ENCODE measurements around the gene SUGCT.

DNA sequence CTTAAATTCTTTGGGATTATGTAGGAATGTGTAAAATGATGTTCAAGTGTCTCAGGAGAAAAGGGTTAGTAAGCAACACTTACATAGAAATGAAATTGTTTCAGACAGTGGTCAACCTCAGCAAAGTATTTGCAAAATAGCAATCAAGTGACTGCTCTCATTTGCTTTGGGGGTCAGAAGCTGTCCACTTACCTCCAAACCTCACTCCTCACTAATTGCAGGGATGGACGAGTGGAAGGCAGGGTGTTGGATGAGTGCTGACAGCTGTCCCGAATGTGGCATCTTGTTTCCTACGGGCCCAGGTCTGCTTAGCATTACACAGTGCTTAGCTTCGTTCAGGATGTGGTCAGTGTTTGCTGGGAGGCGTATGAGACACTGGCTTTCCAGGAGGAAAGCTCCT lies 437.0 kb downstream of the SUGCT start:
- TF ChIP-seq NFYB (CRISPR knock-in tag; conservative IDR thresholded peaks at IDR 0.05; ENCODE audit: low read depth) (no peak), GABPB1 (CRISPR knock-in tag; IDR thresholded peaks at IDR 0.05) (no peak), CREB1 (CRISPR knock-in tag; IDR thresholded peaks at IDR 0.05) (no peak), ZNF396 (CRISPR knock-in tag; IDR thresholded peaks at IDR 0.05; ENCODE audit: borderline replicate concordance) (no peak), SP1 (CRISPR knock-in tag; conservative IDR thresholded peaks at IDR 0.05) (no peak), ETV6 (CRISPR knock-in tag; IDR thresholded peaks at IDR 0.05) (no peak), ELF4 (CRISPR knock-in tag; IDR thresholded peaks at IDR 0.05; ENCODE audit: low read depth) (no peak), SMAD3 (CRISPR knock-in tag; IDR thresholded peaks at IDR 0.05; ENCODE audit: borderline replicate concordance) (no peak), CBFB (CRISPR knock-in tag; IDR thresholded peaks at IDR 0.05; ENCODE audit: low read depth) (no peak)
- TF ChIP-seq, protein P1, sequence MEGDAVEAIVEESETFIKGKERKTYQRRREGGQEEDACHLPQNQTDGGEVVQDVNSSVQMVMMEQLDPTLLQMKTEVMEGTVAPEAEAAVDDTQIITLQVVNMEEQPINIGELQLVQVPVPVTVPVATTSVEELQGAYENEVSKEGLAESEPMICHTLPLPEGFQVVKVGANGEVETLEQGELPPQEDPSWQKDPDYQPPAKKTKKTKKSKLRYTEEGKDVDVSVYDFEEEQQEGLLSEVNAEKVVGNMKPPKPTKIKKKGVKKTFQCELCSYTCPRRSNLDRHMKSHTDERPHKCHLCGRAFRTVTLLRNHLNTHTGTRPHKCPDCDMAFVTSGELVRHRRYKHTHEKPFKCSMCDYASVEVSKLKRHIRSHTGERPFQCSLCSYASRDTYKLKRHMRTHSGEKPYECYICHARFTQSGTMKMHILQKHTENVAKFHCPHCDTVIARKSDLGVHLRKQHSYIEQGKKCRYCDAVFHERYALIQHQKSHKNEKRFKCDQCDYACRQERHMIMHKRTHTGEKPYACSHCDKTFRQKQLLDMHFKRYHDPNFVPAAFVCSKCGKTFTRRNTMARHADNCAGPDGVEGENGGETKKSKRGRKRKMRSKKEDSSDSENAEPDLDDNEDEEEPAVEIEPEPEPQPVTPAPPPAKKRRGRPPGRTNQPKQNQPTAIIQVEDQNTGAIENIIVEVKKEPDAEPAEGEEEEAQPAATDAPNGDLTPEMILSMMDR (IDR thresholded peaks at IDR 0.05): no peak
- TF ChIP-seq, protein P2, sequence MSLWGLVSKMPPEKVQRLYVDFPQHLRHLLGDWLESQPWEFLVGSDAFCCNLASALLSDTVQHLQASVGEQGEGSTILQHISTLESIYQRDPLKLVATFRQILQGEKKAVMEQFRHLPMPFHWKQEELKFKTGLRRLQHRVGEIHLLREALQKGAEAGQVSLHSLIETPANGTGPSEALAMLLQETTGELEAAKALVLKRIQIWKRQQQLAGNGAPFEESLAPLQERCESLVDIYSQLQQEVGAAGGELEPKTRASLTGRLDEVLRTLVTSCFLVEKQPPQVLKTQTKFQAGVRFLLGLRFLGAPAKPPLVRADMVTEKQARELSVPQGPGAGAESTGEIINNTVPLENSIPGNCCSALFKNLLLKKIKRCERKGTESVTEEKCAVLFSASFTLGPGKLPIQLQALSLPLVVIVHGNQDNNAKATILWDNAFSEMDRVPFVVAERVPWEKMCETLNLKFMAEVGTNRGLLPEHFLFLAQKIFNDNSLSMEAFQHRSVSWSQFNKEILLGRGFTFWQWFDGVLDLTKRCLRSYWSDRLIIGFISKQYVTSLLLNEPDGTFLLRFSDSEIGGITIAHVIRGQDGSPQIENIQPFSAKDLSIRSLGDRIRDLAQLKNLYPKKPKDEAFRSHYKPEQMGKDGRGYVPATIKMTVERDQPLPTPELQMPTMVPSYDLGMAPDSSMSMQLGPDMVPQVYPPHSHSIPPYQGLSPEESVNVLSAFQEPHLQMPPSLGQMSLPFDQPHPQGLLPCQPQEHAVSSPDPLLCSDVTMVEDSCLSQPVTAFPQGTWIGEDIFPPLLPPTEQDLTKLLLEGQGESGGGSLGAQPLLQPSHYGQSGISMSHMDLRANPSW (CRISPR knock-in tag; conservative IDR thresholded peaks at IDR 0.05; ENCODE audit: low read depth): no peak
- TF ChIP-seq, protein P3, sequence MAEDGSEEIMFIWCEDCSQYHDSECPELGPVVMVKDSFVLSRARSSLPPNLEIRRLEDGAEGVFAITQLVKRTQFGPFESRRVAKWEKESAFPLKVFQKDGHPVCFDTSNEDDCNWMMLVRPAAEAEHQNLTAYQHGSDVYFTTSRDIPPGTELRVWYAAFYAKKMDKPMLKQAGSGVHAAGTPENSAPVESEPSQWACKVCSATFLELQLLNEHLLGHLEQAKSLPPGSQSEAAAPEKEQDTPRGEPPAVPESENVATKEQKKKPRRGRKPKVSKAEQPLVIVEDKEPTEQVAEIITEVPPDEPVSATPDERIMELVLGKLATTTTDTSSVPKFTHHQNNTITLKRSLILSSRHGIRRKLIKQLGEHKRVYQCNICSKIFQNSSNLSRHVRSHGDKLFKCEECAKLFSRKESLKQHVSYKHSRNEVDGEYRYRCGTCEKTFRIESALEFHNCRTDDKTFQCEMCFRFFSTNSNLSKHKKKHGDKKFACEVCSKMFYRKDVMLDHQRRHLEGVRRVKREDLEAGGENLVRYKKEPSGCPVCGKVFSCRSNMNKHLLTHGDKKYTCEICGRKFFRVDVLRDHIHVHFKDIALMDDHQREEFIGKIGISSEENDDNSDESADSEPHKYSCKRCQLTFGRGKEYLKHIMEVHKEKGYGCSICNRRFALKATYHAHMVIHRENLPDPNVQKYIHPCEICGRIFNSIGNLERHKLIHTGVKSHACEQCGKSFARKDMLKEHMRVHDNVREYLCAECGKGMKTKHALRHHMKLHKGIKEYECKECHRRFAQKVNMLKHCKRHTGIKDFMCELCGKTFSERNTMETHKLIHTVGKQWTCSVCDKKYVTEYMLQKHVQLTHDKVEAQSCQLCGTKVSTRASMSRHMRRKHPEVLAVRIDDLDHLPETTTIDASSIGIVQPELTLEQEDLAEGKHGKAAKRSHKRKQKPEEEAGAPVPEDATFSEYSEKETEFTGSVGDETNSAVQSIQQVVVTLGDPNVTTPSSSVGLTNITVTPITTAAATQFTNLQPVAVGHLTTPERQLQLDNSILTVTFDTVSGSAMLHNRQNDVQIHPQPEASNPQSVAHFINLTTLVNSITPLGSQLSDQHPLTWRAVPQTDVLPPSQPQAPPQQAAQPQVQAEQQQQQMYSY (CRISPR knock-in tag; IDR thresholded peaks at IDR 0.05): no peak
- TF ChIP-seq, protein P4, sequence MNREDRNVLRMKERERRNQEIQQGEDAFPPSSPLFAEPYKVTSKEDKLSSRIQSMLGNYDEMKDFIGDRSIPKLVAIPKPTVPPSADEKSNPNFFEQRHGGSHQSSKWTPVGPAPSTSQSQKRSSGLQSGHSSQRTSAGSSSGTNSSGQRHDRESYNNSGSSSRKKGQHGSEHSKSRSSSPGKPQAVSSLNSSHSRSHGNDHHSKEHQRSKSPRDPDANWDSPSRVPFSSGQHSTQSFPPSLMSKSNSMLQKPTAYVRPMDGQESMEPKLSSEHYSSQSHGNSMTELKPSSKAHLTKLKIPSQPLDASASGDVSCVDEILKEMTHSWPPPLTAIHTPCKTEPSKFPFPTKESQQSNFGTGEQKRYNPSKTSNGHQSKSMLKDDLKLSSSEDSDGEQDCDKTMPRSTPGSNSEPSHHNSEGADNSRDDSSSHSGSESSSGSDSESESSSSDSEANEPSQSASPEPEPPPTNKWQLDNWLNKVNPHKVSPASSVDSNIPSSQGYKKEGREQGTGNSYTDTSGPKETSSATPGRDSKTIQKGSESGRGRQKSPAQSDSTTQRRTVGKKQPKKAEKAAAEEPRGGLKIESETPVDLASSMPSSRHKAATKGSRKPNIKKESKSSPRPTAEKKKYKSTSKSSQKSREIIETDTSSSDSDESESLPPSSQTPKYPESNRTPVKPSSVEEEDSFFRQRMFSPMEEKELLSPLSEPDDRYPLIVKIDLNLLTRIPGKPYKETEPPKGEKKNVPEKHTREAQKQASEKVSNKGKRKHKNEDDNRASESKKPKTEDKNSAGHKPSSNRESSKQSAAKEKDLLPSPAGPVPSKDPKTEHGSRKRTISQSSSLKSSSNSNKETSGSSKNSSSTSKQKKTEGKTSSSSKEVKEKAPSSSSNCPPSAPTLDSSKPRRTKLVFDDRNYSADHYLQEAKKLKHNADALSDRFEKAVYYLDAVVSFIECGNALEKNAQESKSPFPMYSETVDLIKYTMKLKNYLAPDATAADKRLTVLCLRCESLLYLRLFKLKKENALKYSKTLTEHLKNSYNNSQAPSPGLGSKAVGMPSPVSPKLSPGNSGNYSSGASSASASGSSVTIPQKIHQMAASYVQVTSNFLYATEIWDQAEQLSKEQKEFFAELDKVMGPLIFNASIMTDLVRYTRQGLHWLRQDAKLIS (CRISPR knock-in tag; IDR thresholded peaks at IDR 0.05; ENCODE audit: borderline replicate concordance): no peak
